IPS-11a (cell line): ENCODE data around the gene POLR3B.
"Not testable (repeated sequence)": the region's sequence is repeated elsewhere in the genome, so short reads cannot be mapped to it uniquely, and the experiment has no call there.

Source experiments
- H3K4me3 ChIP-seq: one replicate; pipeline ENCODE4 v1.5.1; 2013; ENCODE audit warnings: low read depth, low read length, control low read depth

POLR3B gene

DNA sequence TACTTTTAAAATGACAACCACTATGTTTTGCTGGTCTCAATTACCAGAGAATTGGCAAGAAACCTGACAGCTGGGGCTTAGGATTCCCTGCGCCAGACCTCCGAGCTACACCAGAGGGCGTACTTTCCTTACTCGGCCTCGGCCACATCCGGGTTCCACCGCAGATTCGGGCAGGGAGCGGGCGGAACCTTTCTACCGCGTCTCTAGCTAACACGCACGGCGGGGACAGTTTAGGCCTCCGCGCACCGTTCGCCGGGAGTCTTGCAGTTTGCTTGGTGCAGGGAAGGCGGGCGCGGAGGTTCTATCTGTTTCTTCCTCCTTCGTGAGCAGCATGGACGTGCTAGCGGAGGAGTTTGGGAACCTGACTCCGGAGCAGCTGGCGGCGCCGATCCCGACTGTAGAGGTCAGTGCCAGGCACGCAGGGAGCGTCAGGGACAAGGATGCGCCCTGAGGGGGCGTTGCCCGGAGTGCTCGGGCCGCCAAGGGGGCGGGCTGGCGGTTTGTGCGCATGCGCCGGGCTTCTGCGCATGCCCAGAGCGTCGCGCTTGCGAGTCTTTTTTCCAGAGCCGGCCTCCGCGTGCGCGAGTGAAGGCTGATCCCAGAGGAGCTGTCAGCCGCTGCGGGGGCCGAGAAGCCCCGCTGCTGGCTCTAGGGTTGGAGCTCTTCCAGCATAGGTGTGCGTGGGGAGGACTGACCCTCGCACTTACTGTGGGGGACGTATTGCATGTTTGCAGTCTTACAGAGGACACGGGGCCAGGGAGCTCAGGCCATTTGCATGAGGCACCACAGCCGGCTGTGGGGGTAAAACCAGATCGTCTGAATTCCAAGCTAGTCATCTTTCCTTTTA is at the start of gene POLR3B:
TSS of gene POLR3B (plus strand) at position 200 of the 847 bp plus-strand sequence. CDS start at position 332, 132 bp downstream.
- H3K4me3 ChIP-seq = peak within 1 kb of the TSS; percentile 93

DNA sequence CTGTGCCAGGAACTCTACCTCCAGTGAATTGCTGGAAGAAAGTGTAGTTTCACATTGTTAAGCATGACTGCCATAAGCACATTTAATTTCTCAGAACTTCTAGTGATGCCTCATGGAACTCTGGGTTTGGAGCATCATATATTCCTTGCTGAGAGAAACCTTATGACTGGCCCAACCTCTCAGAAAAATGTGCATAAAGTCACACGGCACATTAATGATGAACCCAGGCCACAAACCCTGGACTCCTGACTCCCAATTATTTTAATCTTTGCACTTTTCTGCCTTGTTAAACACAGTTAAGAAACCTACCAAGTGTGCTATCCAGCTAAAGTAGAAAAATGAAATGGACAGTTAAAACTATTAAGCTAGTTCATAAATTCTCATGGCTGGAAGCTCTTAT is 49.4 kb upstream of the POLR3B start:
- no peak overlapping the region for H3K4me3 ChIP-seq

DNA sequence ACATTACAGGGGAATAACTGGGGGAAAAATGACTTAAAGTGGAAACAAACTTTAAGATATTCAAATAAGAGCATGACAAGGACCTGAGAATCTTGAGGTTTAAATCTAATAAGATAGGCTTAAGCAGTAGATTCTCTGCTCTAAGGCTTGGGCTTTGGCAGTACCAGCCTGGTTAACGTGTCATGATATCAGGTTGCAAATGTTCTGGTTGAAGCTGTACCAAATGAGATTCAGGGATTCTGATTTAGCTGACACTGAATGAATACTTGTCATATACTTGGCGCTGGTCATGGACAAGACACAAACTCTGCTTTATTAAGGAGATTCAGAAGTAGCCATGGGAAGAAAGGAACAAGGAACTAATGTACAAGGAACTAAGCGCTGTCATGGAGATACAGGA is 48.9 kb upstream of the POLR3B start:
- no peak overlapping the region for H3K4me3 ChIP-seq

DNA sequence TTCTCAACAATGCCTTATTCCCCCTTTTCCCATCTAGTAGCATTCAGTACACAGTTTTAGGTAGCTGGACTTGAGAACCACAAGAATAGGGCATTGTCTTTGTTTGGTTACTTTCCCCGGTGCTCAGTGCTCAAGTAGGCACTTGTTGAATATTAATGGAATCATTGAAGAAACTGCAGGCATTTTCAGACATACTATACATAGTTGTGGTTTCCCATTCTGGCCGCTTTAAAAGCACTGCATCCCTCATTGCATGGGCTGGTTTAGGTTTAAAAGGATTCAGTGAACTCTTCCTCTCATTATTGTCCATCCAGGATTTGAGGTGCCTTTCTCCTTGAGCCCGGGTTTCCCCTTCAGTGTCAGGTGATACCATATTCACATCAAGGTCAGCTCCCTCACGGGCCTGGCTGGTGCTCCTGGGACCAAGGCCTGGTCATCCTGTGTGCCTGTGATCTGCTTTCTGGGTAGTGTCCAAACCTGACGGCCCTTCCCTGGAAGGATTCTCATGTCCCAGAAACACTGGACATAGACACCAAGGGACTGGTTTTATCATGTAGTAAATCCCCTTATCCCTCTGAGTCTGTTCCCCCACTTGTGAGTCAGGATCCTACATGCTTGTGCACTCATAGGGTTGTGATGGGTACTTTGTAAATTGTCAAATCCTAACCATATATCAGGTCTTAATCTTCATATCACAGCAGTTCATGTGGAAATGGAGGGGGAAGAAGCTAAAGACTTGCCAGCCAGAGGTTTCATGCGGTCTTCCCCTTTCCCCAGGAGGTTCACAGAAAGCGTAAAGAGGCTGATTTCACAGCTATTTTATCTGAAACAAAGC is 47.7 kb upstream of the POLR3B start:
- no peak overlapping the region for H3K4me3 ChIP-seq

DNA sequence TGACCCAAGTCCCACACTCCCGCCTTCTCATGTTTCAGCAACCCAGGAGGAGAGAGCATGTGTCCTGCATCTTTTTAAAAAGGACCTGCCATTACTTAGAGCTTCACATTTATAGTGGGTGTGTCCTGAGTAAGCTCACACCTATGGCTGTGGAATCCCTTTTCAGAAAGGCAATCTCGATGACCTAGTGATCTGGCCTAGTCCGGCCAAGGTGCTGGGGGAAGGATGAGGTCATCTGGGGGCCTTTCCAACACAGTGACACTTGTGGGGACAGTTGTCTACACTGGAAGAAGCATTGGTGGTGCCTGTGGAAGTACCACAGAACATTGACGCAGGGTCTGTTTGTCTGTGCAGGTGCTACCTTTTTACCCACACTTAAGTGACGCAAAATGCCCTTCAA is 46.9 kb upstream of the POLR3B start:
- no peak overlapping the region for H3K4me3 ChIP-seq

DNA sequence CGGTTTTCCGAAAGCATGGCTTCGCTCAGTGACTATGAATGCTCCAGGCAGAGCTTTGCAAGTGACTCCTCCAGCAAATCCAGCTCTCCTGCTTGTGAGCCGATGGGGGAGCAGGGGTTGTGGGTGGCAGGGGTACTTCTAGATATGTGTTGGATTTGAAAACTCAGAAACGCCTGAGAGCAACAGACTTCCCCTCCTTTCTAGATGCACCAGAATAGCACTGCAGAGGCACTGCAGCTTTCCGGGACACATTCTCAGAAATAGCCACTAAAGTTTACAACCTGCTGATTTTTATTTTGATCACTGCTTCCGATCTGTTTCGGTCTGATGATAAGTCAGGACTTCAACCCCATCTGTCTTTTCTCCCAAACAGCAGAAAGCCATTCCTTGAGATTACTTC is 46.4 kb upstream of the POLR3B start:
- H3K4me3 ChIP-seq = no peak overlapping the region

DNA sequence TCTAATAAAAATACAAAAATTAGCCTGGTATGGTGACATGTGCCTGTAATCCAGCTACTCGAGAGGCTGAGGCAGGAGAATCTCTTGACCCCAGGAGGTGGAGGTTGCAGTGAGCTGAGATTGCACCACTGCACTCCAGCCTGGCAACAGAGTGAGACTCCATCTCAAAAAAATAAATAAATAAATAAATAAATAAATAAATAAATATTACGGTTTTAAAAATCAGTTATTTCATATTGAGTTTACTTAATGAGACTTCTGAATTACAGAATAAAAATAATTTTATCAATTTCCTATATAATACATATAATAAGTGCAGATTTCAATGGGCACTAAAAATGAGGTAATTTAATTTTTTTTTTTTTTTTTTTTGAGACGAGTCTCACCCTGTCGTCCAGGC is 44.1 kb upstream of the POLR3B start:
- not testable (repeated sequence) for H3K4me3 ChIP-seq

DNA sequence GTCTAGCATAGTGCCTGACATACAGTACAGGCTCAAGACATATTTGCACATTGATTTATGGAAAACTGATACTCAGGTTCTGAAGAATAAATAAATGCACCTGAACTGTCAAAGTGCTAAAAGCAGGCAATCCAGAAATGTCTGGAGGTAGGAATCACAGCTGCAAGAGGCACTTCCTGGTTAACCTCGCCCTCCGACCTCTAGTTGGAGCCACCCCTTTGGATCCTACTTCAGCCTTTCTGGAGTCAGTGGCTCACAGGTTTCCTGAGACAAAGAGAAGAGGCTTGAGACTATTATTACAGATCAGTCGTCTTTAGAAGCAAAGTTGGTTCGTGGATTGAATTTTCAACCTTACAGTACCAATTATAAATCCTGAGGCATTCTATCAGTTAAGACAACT is 42.0 kb upstream of the POLR3B start:
- H3K4me3 ChIP-seq = no peak overlapping the region

DNA sequence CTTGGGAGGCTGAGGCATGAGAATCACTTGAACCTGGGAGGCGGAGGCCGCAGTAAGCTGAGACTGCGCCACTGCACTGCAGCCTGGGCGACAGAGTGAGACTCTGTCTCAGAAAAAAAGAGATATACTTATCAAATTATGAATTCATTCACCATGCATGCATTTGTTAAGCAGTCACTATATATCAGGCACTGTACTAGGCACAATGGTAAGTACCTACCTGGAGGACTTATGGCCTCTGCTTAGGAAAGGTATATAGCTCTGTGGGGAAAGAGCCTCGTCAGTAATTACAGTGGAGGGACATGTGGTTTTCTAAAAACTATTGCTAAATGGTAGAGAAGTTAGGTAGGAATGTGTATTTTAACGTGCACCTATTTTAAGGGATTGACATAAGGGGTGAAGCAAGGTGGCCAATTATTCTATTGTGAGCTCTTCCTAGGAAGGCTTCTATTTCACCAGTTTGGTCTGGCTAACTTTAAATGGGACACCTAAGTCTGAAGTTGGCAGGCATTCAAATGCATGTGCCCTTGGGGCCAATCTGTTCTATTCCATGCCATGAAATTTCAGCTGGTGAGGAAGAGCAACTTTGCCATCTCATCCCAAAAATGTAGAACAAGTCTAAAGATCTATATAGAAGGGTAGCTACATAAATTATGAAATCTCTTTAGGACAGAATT is 40.0 kb upstream of the POLR3B start:
- H3K4me3 ChIP-seq = no peak overlapping the region

DNA sequence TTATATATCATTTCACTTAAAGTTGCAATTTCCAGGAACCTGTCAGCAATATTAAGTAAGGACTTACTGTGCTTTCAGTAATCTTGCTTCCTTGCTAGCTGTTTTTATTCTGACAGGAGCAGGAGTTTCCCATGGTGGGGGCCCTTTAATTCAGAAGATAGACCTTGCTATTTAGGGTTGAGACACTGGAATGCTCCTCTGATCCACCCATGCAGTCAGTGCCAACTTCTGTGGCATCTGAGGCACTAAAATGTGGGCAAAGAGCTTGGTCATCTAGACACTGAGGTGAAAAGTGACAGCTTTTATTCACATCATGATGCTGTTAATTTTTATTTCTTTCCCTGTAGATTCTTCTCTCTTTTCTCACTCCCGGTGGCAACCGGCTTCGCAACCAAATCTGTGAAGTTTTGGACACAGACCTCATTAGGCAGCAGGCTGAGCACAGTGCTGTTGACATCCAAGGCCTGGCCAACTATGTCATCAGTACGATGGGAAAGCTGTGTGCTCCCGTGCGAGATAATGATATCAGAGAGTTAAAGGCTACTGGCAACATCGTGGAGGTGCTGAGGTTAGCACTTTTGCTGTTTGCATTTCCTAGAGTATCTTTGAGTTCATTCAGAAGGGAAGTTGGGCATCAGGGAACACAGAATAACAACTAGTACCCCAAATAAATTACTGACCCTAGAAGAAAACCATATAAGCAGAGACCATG is 36.3 kb upstream of the POLR3B start:
- no peak overlapping the region for H3K4me3 ChIP-seq

DNA sequence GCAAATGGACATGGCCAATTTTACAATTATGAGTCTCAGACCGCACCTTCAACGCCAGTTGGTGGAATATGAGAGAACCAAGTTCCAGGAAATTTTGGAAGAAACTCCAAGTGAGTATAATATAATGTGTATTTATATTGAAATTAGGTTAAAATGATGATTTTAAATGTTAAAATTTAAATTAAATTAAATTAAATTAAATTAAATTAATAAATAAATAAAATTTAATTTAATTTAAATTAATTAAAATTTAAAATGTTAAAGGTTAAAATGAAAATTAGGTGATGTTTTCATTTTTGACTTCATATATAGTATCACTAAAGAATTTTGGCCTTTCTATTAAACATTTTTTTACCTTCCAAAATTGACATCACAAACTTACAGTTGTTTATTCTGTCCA is 34.0 kb upstream of the POLR3B start:
- H3K4me3 ChIP-seq = no peak overlapping the region

DNA sequence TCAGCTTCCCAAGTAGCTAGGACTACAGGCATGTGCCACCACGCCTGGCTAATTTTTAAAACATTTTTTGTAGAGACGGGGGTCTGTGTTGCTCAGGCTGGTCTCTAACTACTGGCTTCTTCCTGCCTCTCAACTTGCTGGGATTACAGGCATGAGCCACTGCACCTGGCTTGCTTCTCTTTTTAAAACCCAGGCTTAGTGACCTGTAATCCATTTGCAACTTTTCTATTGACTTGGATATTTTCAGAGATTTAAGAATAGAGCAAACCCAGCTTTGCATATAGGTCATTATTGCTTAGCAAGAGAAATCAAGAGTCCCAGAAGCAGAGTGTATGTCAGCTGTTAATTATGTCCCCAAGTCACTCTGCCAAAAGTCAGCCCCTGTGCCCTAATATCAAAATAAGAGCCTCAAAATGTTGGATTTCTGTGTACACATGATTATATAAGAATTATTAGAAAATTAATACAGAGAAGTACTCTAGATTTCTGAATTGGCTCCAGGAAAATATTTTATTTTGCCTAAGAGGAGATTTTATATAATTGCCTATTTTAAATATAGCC is 30.2 kb upstream of the POLR3B start:
- no peak overlapping the region for H3K4me3 ChIP-seq

DNA sequence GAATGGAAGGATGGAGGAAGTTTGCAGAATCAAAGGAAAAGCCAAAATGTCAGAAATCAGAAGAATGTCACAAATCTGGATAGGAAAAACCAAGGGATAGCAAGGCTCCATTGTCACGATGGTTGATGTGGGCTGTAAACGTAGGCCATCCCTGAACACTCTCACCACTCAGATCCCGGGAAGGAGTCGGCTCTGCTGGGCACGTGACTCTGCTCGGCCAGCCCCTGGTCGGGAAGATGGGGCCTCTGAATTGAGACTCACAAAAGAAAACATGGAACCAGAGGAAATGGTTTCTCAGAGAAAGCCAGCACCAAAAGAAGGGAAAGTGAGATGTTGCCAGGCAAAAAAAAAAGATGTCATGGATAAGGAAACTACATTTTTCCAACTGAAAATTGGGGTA is 28.8 kb upstream of the POLR3B start:
- H3K4me3 ChIP-seq = no peak overlapping the region

DNA sequence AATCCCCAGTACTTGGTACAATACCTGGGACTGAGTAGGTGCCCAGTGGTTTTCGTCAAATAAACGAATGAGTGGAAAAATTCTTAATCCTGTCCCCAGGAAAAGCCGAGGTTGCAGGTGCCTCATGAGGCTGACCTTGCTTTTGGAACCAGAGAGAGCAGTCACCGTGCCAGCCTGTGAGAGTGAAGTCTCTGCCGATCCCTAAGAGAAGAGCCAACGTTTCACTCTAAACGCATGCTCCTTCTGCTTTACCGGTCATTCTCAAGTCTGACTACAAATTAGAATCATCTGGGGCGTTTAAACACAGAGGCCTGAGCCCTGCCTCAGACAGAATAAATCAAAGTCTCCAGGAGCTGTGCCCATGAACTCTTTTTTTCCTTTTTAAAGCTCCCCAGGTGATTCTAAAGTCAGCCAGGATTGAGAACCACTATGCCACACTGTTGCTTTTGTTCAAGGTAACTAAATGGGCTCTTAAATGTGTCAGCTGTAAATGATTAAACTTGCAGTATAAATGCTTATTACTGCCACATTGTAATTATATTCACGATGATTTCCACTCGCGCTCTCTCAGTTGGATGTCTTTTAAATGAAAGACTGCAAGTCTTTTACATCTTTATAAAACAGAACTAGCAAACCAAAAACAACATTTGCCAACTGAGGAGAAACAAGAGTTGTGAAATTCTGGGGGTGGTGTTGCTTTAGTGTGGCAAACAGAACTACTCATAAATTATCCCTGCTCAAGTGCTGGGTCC is 28.1 kb upstream of the POLR3B start:
- no peak overlapping the region for H3K4me3 ChIP-seq

DNA sequence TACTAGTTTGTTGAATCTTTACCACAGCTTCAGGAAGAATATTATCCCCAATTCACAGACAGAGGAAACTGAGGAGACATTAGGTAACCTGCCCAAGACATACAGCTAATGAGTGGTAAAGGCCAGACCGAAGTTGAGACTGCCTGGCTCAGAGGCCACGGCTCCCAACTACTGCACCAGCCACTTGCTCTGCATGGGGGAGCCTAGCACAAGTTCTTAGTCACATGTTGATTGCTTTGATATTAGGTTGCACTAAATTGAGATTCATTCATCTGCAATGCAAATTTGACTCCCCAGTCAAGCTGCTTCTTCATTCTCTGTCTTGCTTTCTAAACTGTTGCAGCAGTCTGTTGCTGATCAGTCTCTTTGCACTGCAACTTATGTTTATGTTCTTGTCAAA is 25.9 kb upstream of the POLR3B start:
- no peak overlapping the region for H3K4me3 ChIP-seq

DNA sequence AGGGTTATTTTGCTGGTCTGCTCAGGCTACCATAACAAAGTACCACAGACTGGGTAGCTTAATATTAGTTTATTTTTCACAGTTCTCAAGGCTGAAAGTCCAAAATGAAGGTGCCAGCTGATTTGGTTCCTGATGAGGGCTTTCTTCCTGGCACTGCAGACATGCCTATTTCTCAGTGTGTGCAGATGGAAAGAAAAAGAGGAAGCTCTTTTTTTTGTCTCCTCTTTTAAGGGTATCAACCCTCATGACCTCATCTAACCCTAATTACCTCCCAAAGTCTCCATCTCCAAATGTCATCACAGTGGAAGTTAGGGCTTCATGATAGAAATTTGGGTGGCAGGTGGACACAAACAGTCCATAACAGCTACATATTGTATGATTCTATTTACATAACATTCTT is 25.0 kb upstream of the POLR3B start:
- H3K4me3 ChIP-seq = no peak overlapping the region

DNA sequence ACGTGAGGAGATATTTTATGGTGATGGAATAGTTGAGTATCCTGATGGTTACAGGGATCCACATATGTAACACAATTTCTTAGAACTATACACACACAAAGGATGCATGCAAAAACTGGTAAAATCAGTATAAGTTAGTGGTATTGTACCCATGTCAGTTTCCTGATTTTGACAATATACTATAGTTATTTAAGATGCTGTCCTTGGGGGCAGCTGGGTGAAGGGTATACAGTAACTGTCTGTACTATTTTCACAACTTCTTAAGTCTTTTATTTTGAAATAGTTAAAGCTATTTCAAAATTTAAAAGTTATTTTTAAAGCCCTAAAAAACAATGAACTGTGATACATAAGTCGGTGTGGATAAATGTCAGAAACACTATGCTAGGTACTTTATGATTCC is 24.5 kb upstream of the POLR3B start:
- no peak overlapping the region for H3K4me3 ChIP-seq

DNA sequence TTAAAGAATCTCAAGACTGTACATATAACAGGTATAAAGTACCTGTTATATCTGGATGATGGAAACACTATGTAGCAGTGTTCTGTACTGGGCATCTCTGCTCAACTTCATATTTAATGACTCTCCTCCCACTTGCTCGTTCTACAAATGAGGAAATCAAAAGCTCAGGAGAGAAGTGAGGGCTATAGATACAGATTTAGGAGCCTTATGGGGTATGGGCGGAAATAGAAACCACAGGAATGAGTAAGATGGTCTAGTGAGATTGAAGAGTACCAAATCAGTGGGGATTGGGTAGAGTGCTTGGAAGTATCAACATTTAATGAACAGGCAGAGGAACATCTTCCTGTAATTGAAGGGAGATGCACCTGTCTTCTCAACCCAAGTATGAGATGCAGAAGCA is 23.8 kb upstream of the POLR3B start:
- no peak overlapping the region for H3K4me3 ChIP-seq

DNA sequence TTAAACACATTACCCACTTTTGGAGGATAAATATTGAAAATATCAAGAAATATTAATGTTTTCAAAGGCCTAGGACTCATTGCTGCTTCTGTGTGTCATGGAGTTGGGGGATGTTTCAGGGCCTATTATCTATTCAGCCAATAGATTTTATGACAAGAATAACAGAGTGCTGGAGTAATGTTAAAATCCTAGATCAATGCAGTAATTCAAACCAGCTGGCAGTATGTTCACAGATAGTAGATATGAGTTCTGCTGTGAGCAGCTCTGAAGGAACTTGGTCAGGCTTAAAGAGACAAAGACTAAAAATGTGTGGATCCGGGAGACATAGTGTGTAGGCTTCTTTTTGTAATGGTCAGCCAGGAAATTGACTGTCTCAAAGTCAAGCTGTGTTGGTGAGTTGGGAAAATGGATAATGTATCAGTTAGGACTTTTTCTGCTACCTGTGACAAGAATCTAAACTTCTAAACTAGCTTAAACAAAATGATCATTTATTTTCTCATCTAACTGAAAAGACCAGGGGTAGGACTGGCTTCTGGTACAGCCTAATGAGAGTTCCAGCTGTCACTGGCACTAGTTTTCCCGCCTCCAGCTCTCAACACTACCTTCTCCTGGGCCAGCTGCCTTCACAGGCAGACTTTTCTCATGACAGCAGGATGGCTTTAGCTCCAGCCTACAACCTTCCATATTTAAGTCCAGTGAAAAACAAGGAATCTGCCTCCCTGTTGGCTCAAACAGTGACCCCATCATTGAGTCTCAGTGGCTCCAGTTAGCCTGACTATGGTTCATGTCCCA is 16.3 kb upstream of the POLR3B start:
- H3K4me3 ChIP-seq = no peak overlapping the region
